Psoas muscle (tissue), 8 donors: ENCODE data around the gene TUBA1A. TPM values are rescaled to one million over a fixed set of nuclear protein-coding genes. Genes with fewer than 3 reads are reported as not detected.

Source experiments
- ATAC-seq, 4 donors: fragments of 200-7000 bp; cut with Tn5 transposase; one replicate each; pipeline ENCODE4 v1.9.1; 2020; ENCODE audit warnings: moderate library complexity in 3 of 4, mild to moderate bottlenecking in 2 of 4
- DNase-seq, 2 donors: peaks; one replicate each; pipeline ENCODE4 v3.0.0-alpha.2; 2020
- H3K27ac ChIP-seq: fragments of 200-600 bp; one replicate; pipeline ENCODE4 v1.8.0; 2022
- H3K27me3 ChIP-seq, 3 donors: fragments of 200-600 bp in 1 of 3; one replicate each; pipeline versions ENCODE4 v1.6.1 to v1.8.0; 2013 to 2022; ENCODE audit warnings: low read length in 2 of 3, mild to moderate bottlenecking in 2 of 3, moderate library complexity in 1 of 3; ENCODE audit not compliant: insufficient read depth in 3 of 3
- H3K36me3 ChIP-seq, 2 donors: fragments of 200-600 bp in 1 of 2; one replicate each; pipeline versions ENCODE4 v1.6.1 to v1.8.0; 2013 to 2022; ENCODE audit warnings: low read depth in 1 of 2, mild to moderate bottlenecking in 1 of 2, moderate library complexity in 1 of 2; ENCODE audit not compliant: insufficient read depth in 1 of 2
- H3K4me1 ChIP-seq: fragments of 200-600 bp; one replicate; pipeline ENCODE4 v1.8.0; 2022
- H3K4me3 ChIP-seq: fragments of 200-600 bp; one replicate; pipeline ENCODE4 v1.8.0; 2022; ENCODE audit warnings: mild to moderate bottlenecking
- H3K9me3 ChIP-seq: fragments of 200-600 bp; one replicate; pipeline ENCODE4 v1.8.0; 2022
- WGBS, 3 donors: extraction: QIAGEN DNeasy Blood & Tissue Kit; methylation state at CpG; one replicate each; pipeline versions ENCODE4 v1.1.6 to v1.1.7; 2013; 5-methylcytosine and 5-hydroxymethylcytosine counted together
- intact Hi-C, 2 donors: fragments of 100-400 bp; cut with DNase I; formaldehyde crosslinking; loops; one replicate each; pipeline versions ENCODE4 v1.11.0 to v1.14.2; 2022
- polyA plus RNA-seq, 3 donors: library from polyadenylated mRNA; stranded (reverse); fragments of 200-250 nt; gene quantifications; one replicate each; pipeline ENCODE4 v1.2.3, GENCODE V29; 2013
- total RNA-seq, 4 donors: library from RNA; stranded (reverse); fragmentation: NEBNext Ultra II Directional in 2 of 4; extraction: Animal tissue kit (Norgen Biotek cat#: 25700) in 2 of 4; gene quantifications; one replicate each; pipeline versions ENCODE4 v1.2.1 to v1.2.4, GENCODE V29; 2021 to 2023
- TF ChIP-seq, protein P1 (sequence below): fragments of 200-600 bp; IDR thresholded peaks from one replicate; pipeline ENCODE4 v1.8.0; 2022; ENCODE audit warnings: antibody characterized with exemption
- donor health status: healthy with polysubstance abuse.
- donor health status: DM: no; HTN: no; CAD: no; lungs with moderate emphysema.
- donor health status: Bipolar disorder and iron deficiency.
- donor health status: healthy.
- donor health status: DM: yes; HTN: yes; CAD: no.
- donor health status: DM: no; HTN: no; CAD: no.
- donor health status: DM: no; HTN: no; CAD: no.
- donor health status: DM: yes; HTN: yes; CAD: no.

TUBA1A gene
- total and polyA plus RNA-seq, 7 donors, result 16.4 to 48.2 (median 29.0) TPM

- H3K36me3 ChIP-seq, result no peaks in the 10 kb centered on the region
- DNase-seq, result no peak
- intact Hi-C loops, result loop anchor here (5.0 to 10.0 kb wide), 3 partner anchors 45 to 167 kb away; partner anchors contain the start of genes KMT2D (in 1 of the 2), RHEBL1 (in 1 of the 2) and TUBA1A (in 1 of the 2)
- TF ChIP-seq, protein P1, sequence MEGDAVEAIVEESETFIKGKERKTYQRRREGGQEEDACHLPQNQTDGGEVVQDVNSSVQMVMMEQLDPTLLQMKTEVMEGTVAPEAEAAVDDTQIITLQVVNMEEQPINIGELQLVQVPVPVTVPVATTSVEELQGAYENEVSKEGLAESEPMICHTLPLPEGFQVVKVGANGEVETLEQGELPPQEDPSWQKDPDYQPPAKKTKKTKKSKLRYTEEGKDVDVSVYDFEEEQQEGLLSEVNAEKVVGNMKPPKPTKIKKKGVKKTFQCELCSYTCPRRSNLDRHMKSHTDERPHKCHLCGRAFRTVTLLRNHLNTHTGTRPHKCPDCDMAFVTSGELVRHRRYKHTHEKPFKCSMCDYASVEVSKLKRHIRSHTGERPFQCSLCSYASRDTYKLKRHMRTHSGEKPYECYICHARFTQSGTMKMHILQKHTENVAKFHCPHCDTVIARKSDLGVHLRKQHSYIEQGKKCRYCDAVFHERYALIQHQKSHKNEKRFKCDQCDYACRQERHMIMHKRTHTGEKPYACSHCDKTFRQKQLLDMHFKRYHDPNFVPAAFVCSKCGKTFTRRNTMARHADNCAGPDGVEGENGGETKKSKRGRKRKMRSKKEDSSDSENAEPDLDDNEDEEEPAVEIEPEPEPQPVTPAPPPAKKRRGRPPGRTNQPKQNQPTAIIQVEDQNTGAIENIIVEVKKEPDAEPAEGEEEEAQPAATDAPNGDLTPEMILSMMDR, result no peak
- H3K4me1 ChIP-seq, result peaks cover 3% of the 10 kb centered on the region
- 42 to 52% (median 44%) methylated on average over 9 of the region's 9 CpGs for WGBS, 3 donors
- H3K4me3 ChIP-seq, result no peak overlapping the region
- H3K27me3 ChIP-seq, result no peaks in the 10 kb centered on the region
- H3K27ac ChIP-seq, result peak overlapping the region; percentile 82
- H3K9me3 ChIP-seq, result no peaks in the 10 kb centered on the region
- ATAC-seq, result no peak
Observed at GRCh38 chr12:49231878-49232655, 43.2 kb upstream of the TUBA1A start.

GRCh38 chr12:49230805-49231194, 41.9 kb upstream of the TUBA1A start:
- ATAC-seq (no peak), DNase-seq (no peak)
- Histone ChIP-seq H3K4me3 (no peak overlapping the region), H3K27ac (no peak overlapping the region), H3K9me3 (no peaks in the 10 kb centered on the region), H3K27me3 (no peaks in the 10 kb centered on the region), H3K36me3 (no peaks in the 10 kb centered on the region), H3K4me1 (peaks cover 3% of the 10 kb centered on the region)
- 67 to 74% (median 68%) methylated on average over 3 of the region's 3 CpGs for WGBS, 3 donors
- TF ChIP-seq, protein P1, result no peak
- intact Hi-C loops, result loop anchor here (5.0 to 10.0 kb wide), 3 partner anchors 43 to 166 kb away; partner anchors contain the start of genes KMT2D (in 1 of the 2), RHEBL1 (in 1 of the 2) and TUBA1A (in 1 of the 2)

DNA sequence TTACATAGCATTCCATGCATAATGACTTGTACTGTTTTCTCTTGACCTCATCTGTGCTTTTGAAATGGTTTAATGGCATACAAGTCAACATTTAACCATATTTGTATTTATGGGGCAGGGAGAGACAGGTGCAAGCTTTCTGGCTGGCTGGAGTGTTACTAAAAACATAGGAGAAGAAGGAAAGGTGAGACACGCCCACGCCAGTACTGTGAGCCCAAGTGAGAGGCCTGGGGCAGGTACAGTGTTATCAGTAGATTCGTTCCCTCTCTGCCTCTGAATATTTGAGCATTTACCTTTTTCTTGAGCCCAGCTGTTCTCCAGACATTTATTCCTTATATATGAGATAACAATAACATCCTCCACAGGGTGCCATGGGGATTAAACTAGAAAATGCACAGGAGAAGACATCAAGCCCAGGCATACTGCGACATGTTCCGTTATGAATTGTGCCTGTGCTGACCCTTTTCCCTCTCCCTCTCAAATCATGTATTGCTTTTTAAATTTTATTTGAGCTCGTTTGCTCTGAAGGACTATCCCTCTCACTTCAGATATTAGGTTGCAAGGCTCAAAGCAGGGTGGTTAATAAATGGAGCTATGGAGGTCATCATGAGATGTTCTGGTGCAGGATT, 41.4 kb upstream of the TUBA1A start:
- ATAC-seq, result no peak
- Histone ChIP-seq H3K4me1 (peaks cover 3% of the 10 kb centered on the region), H3K9me3 (no peaks in the 10 kb centered on the region), H3K4me3 (no peak overlapping the region), H3K27me3 (no peaks in the 10 kb centered on the region), H3K27ac (no peak overlapping the region), H3K36me3 (no peaks in the 10 kb centered on the region)
- WGBS, 3 donors, result 88 to 93% (median 89%) methylated on average over 6 of the region's 6 CpGs
- DNase-seq, result no peak
- TF ChIP-seq, protein P1, result no peak
- intact Hi-C loops, result loop anchor here (5.0 to 10.0 kb wide), 3 partner anchors 43 to 165 kb away; partner anchors contain the start of genes KMT2D (in 1 of the 2), RHEBL1 (in 1 of the 2) and TUBA1A (in 1 of the 2)

GRCh38 chr12:49228653-49229052, 39.8 kb upstream of the TUBA1A start:
- intact Hi-C loops, result no loop called here
- H3K9me3 ChIP-seq, result no peaks in the 10 kb centered on the region
- 89 to 94% (median 93%) methylated on average over 3 of the region's 3 CpGs for WGBS, 3 donors
- TF ChIP-seq, protein P1, result no peak
- ATAC-seq (no peak), DNase-seq (no peak)
- H3K27ac ChIP-seq, result no peak overlapping the region
- H3K36me3 ChIP-seq, result no peaks in the 10 kb centered on the region
- H3K4me3 ChIP-seq, result no peak overlapping the region
- no peaks in the 10 kb centered on the region for H3K27me3 ChIP-seq
- no peaks in the 10 kb centered on the region for H3K4me1 ChIP-seq
